ENCODE results near the gene CDX1. TPM values are rescaled to one million over a fixed set of nuclear protein-coding genes. Genes with fewer than 3 reads are reported as not detected.
A peak's percentile ranks its signal among the peaks of the same experiment; 100 is the strongest.

The CDX1 gene
- total and polyA plus RNA-seq, 2 donors, result 0.21 TPM; not detected in 1

DNA sequence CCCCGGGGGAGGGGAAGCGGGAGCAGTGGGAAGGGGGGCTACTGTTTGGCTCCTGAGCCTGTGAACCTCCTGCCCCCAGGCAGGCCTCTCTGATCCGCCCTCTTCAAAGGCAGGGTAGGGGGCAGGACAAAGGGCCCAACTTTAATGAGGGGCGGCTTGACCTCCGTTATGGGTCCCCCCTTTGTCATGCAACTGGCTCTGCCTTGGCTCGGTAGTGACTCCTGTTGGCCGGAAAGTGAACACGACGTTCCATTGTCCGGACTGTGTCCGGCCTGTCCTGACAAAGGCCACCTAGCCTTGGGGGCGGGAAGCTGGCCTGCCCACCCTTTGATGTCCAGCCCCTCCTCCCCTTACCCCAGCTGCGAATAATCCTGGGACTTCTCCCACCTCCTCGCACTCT lies 1.3 kb downstream of the CDX1 start:
- no peak for DNase-seq (ENCODE audit: extremely low spot score)
- Histone ChIP-seq H3K4me1 (ENCODE audit: insufficient read depth) (no peaks in the 10 kb centered on the region), H3K27ac (ENCODE audit: low read depth) (no peak overlapping the region), H3K36me3 (ENCODE audit: insufficient read depth) (no peaks in the 10 kb centered on the region), H3K4me3 (ENCODE audit: low read depth, low read length) (no peak overlapping the region)
- WGBS, result 86% methylated on average over 14 of the region's 14 CpGs

DNA sequence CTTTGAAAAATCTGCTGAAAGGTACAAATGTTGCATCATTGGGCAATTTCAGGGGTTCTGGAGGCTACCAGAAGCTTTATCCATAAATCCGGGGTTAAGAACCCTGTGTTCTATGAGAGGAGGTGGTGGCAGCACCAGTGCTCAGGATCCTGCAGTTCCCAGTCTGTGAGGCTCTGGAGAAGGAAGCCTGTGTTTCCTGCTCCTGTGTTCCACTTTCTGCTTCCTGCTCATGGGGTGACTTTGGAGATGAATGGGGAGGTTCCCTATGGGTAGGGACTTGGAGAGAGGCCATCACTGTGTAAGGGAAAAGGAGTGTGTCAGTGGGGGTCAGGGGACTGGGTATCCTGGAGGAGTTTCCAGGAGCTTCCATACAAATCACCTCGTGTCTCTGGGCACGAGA lies 2.3 kb downstream of the CDX1 start:
- DNase-seq (ENCODE audit: extremely low spot score), result no peak
- Histone ChIP-seq H3K4me1 (ENCODE audit: insufficient read depth) (no peaks in the 10 kb centered on the region), H3K4me3 (ENCODE audit: low read depth, low read length) (no peak overlapping the region), H3K27ac (ENCODE audit: low read depth) (no peak overlapping the region), H3K36me3 (ENCODE audit: insufficient read depth) (no peaks in the 10 kb centered on the region)
- 44% methylated on average over 3 of the region's 3 CpGs for WGBS

GRCh38 chr5:150172145-150172544 lies 5.6 kb downstream of the CDX1 start:
- no peaks in the 10 kb centered on the region for H3K4me1 ChIP-seq (ENCODE audit: insufficient read depth)
- H3K4me3 ChIP-seq (ENCODE audit: low read depth, low read length), result no peak overlapping the region
- H3K36me3 ChIP-seq (ENCODE audit: insufficient read depth), result no peaks in the 10 kb centered on the region
- WGBS, result 68% methylated on average over 1 of the region's 1 CpG
- no peak for DNase-seq (ENCODE audit: extremely low spot score)
- H3K27ac ChIP-seq (ENCODE audit: low read depth), result no peak overlapping the region

DNA sequence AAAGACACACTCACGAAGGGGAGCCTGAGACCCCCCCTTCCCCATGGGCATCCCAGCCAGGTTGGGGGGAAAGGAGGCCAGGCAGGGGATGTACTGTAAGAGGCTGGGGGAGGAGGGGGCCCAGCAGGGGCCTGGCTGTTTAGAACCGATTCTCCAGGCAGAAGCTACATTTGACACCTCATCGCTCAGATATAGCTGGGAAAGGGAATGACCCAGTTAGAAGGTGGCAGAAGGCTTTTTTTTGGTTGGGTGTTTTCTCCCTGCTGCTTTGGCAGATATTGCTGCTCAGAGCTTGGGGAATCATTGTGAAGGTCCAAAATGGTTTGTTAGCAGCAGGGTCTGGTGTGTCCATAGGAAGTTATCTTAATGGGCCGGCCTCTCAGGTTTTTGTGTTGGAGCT lies 6.0 kb downstream of the CDX1 start:
- Histone ChIP-seq H3K27ac (ENCODE audit: low read depth) (no peak overlapping the region), H3K4me3 (ENCODE audit: low read depth, low read length) (no peak overlapping the region), H3K36me3 (ENCODE audit: insufficient read depth) (no peaks in the 10 kb centered on the region), H3K4me1 (ENCODE audit: insufficient read depth) (no peaks in the 10 kb centered on the region)
- 84% methylated on average over 4 of the region's 4 CpGs for WGBS
- DNase-seq (ENCODE audit: extremely low spot score), result no peak

DNA sequence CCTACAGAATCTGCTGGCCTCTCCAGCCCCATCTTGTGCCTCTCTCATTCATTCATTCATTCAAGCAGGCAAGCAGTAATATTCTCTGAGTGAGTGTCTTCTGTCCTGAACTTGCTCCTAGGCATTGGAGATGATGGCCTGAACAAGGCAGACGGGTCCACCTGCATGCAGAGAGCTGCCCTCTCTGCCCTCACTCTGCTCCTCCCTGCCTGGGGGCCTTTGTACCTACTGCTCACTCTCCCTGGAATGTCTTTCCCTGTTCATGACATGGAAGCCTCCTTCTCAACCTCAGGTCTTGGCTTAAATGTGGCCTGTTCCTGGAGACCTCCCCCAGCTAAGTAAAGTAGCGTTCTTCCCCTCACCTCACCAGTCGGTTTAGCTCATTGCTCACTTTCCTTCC lies 6.6 kb downstream of the CDX1 start:
- no peak for DNase-seq (ENCODE audit: extremely low spot score)
- Histone ChIP-seq H3K4me3 (ENCODE audit: low read depth, low read length) (no peak overlapping the region), H3K27ac (ENCODE audit: low read depth) (no peak overlapping the region), H3K4me1 (ENCODE audit: insufficient read depth) (no peaks in the 10 kb centered on the region), H3K36me3 (ENCODE audit: insufficient read depth) (no peaks in the 10 kb centered on the region)
- 92% methylated on average over 3 of the region's 3 CpGs for WGBS

DNA sequence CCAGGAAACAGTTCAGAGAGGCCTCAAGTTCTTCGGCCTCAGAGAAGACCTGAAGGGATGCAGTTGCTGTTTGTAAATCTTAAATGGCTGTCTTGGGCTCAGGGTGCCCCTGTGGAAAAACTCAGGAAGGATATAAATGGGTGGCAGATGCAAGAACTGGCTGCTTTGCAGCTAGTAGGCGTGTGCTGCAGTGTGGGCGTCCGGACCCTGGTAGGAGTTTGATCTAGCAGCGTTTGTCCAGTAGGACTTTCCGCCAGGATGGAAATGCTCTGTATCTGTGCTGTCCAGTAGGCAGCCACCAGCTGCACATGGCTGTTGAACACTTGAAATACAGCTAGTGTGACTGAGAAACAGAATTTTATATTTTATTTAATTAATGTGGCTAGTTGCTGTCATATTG lies 7.7 kb downstream of the CDX1 start:
- no peak overlapping the region for H3K4me3 ChIP-seq (ENCODE audit: low read depth, low read length)
- H3K4me1 ChIP-seq (ENCODE audit: insufficient read depth), result no peaks in the 10 kb centered on the region
- no peak overlapping the region for H3K27ac ChIP-seq (ENCODE audit: low read depth)
- no peaks in the 10 kb centered on the region for H3K36me3 ChIP-seq (ENCODE audit: insufficient read depth)
- 80% methylated on average over 6 of the region's 6 CpGs for WGBS
- DNase-seq (ENCODE audit: extremely low spot score), result no peak

- H3K27ac ChIP-seq (ENCODE audit: low read depth), result no peak overlapping the region
- H3K4me1 ChIP-seq (ENCODE audit: insufficient read depth), result no peaks in the 10 kb centered on the region
- no peak for DNase-seq (ENCODE audit: extremely low spot score)
- 42% methylated on average over 1 of the region's 1 CpG for WGBS
- no peak overlapping the region for H3K4me3 ChIP-seq (ENCODE audit: low read depth, low read length)
- no peaks in the 10 kb centered on the region for H3K36me3 ChIP-seq (ENCODE audit: insufficient read depth)
Measured at GRCh38 chr5:150175076-150175475, 8.5 kb downstream of the CDX1 start.

GRCh38 chr5:150175536-150175935 lies 9.0 kb downstream of the CDX1 start:
- Histone ChIP-seq H3K27ac (ENCODE audit: low read depth) (no peak overlapping the region), H3K4me3 (ENCODE audit: low read depth, low read length) (no peak overlapping the region), H3K36me3 (ENCODE audit: insufficient read depth) (no peaks in the 10 kb centered on the region), H3K4me1 (ENCODE audit: insufficient read depth) (no peaks in the 10 kb centered on the region)
- no peak for DNase-seq (ENCODE audit: extremely low spot score)
- 81% methylated on average over 5 of the region's 5 CpGs for WGBS

- no peaks in the 10 kb centered on the region for H3K36me3 ChIP-seq (ENCODE audit: insufficient read depth)
- no peak for DNase-seq (ENCODE audit: extremely low spot score)
- WGBS, result 67% methylated on average over 8 of the region's 8 CpGs
- H3K4me1 ChIP-seq (ENCODE audit: insufficient read depth), result no peaks in the 10 kb centered on the region
- H3K4me3 ChIP-seq (ENCODE audit: low read depth, low read length), result no peak overlapping the region
- H3K27ac ChIP-seq (ENCODE audit: low read depth), result no peak overlapping the region
Measured at GRCh38 chr5:150176745-150177477, 10.3 kb downstream of the CDX1 start.

DNA sequence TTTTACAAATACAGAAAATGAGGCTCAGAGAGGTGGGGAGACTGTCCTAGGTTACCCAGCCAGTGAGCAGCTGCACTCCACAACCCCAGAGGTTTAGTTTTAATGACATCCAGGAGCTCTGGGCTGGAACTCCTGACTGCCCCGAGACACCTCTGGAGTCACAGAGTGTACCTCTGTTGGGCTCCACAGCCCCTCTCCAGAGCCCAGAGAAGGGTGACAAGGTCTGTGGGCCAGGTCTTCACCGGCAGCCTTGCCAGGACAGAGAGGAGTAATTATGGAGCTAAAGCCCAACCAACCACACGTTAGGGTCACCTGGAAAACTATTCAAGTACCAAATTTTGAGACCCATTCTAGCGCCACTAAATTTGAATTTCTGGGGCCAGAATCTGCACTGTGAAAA lies 11.1 kb downstream of the CDX1 start:
- Histone ChIP-seq H3K4me3 (ENCODE audit: low read depth, low read length) (no peak overlapping the region), H3K4me1 (ENCODE audit: insufficient read depth) (no peaks in the 10 kb centered on the region), H3K36me3 (ENCODE audit: insufficient read depth) (no peaks in the 10 kb centered on the region), H3K27ac (ENCODE audit: low read depth) (no peak overlapping the region)
- WGBS, result 82% methylated on average over 4 of the region's 4 CpGs
- DNase-seq (ENCODE audit: extremely low spot score), result no peak

DNA sequence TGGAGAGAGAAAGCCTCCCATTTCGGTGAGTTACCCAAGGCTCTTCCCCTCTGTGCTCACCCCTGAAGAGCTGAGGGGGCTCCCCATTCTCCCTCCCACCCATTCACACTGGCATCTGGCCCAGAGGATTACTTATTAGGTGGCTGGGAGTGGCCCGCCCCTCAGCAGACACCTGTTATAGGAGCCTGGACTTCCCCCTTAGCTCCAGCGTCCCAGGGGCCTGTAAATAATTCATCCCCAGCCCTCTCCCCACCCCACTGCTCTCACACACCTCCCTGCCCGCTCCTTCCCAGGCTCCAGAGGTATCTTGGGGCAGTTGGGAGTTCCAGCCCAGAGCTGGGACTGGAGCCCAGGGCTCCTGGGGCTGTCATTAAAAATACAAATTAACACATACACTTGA lies 11.7 kb downstream of the CDX1 start:
- 59% methylated on average over 4 of the region's 4 CpGs for WGBS
- H3K27ac ChIP-seq (ENCODE audit: low read depth), result no peak overlapping the region
- no peaks in the 10 kb centered on the region for H3K4me1 ChIP-seq (ENCODE audit: insufficient read depth)

GRCh38 chr5:150179019-150179620 lies 12.5 kb downstream of the CDX1 start:
- no peak overlapping the region for H3K4me3 ChIP-seq (ENCODE audit: low read depth, low read length)
- H3K27ac ChIP-seq (ENCODE audit: low read depth), result no peak overlapping the region
- no peaks in the 10 kb centered on the region for H3K4me1 ChIP-seq (ENCODE audit: insufficient read depth)
- DNase-seq (ENCODE audit: extremely low spot score), result no peak
- WGBS, result 87% methylated on average over 7 of the region's 7 CpGs
- no peaks in the 10 kb centered on the region for H3K36me3 ChIP-seq (ENCODE audit: insufficient read depth)

More for the DNA sequence above, 11.7 kb downstream of the CDX1 start:
- Histone ChIP-seq H3K4me3 (ENCODE audit: low read depth, low read length) (no peak overlapping the region), H3K36me3 (ENCODE audit: insufficient read depth) (no peaks in the 10 kb centered on the region)
- no peak for DNase-seq (ENCODE audit: extremely low spot score)

DNA sequence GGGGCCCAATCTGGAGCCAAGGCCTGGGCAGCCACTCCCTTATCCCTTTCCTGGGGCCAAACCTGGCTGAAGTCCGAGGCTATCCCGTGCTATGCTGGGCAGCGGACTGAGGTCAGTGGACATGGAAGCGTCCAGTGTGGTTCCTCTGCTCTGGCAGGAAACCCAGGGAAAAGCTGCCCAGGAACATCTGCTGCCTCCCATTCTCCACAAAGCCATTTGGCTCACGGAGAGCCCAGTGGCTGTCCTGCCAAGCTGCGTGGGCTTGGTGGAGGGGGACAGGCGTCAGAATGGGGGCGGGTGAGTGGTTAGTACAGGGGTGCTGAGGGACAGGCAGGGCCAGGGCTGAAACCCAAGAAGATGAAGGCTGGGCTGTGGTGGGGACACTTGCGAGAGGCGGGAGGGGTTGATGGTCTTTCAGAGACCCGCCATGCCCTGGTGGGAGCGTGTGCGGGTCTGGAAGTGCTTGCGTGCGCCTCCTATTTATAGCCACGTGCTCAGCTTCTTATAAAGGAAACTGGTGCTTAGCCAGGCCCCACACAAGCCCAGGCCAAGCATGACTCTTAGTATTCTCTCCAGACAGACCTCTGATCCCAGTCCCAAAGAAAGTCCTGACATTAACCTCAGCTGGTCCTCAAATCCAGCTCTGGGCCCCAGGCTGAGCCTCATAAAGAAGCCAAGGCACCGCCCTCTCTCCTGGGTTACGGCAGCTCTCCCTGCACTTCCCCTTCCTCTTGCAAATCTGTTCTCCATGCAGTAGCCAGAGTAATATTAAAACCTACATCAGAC lies 13.9 kb downstream of the CDX1 start:
- Histone ChIP-seq H3K4me1 (ENCODE audit: insufficient read depth) (no peaks in the 10 kb centered on the region), H3K4me3 (ENCODE audit: low read depth, low read length) (no peak overlapping the region), H3K36me3 (ENCODE audit: insufficient read depth) (no peaks in the 10 kb centered on the region), H3K27ac (ENCODE audit: low read depth) (peak overlapping the region; percentile 64)
- DNase-seq (ENCODE audit: extremely low spot score), result no peak
- WGBS, result 28% methylated on average over 18 of the region's 18 CpGs

DNA sequence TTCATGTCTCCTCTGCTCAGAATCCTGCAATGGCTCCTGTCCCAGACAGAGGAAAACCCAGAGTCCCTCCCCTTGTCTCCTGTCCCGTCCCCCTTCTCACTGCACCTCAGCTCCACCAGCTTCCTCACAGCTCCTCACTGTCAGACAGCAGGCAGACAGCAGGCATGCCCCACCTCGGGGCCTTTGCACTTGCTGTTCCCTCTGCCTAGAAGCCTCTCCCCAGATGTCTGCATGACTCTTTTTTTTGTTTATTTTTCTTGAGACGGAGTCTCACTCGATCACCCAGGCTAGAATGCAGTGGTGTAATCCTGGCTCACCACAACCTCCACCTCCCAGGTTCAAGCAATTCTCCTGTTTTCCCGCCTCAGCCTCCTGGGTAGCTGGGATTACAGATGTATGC lies 14.4 kb downstream of the CDX1 start:
- H3K4me3 ChIP-seq (ENCODE audit: low read depth, low read length), result no peak overlapping the region
- 44% methylated on average over 5 of the region's 5 CpGs for WGBS
- H3K36me3 ChIP-seq (ENCODE audit: insufficient read depth), result no peaks in the 10 kb centered on the region

More for the DNA sequence above, 14.4 kb downstream of the CDX1 start:
- no peak for DNase-seq (ENCODE audit: extremely low spot score)
- Histone ChIP-seq H3K4me1 (ENCODE audit: insufficient read depth) (no peaks in the 10 kb centered on the region), H3K27ac (ENCODE audit: low read depth) (peak overlapping the region; percentile 64)

Measured in urinary bladder (tissue), 4 donors.